HepG2 (cell line): Measurements from ENCODE around the gene TEX14. TPM values are rescaled to one million over a fixed set of nuclear protein-coding genes. Genes with fewer than 3 reads are reported as not detected.

ENCODE experiments used
- ATAC-seq: fragments of 200-7000 bp; cut with Tn5 transposase; 3 replicates; pipeline ENCODE4 v1.9.1; 2020; ENCODE audit warnings: mild to moderate bottlenecking, moderate library complexity
- BruUV-seq: library from RNA; stranded (reverse); fragments of 400-500 nt; replicated peaks from 2 replicates; lab custom pipeline; 2021; lab: Mats Ljungman, UMichigan
- CTCF ChIA-PET: fragments of 300-600 bp; formaldehyde crosslinking; extraction: SDS; loops from one replicate; lab custom pipeline; 2021; ENCODE audit warnings: low total read pairs, inconsistent platforms, low intra/inter-chr PET ratio; lab: Yijun Ruan, JAX
- POLR2A ChIA-PET: fragments of 350-600 bp; sonication (Branson Sonifier 250); formaldehyde crosslinking; loops from one replicate; lab custom pipeline; 2020; ENCODE audit warnings: antibody characterized with exemption, inconsistent platforms; lab: Yijun Ruan, JAX
- DNase-seq: peaks from one replicate; pipeline ENCODE4 v3.0.0-alpha.2; 2015; ENCODE audit warnings: low spot score
- FAIRE-seq: peaks from 3 replicates; lab custom pipeline; 2011; peaks lifted over from hg19 to GRCh38; lab: Jason Lieb, UNC
- H2AFZ ChIP-seq: one replicate; pipeline ENCODE4 v1.6.1; 2011; ENCODE audit warnings: low read length, inconsistent platforms
- H3K27ac ChIP-seq: fragments of 300-600 bp; 3 replicates; pipeline ENCODE4 v1.8.0; 2011; ENCODE audit warnings: mixed run types, mild to moderate bottlenecking, mixed read lengths, low read length, inconsistent platforms; ENCODE audit not compliant: insufficient read depth; ENCODE audit errors: extremely low read length
- H3K27me3 ChIP-seq, 2 experiments: fragments of 200-600 bp in 1 of 2; 2 replicates in 1 of 2; 3 replicates in 1 of 2; pipeline versions ENCODE4 v1.6.0 to v1.8.0; 2011; ENCODE audit warnings: low read length in 2 of 2, mild to moderate bottlenecking in 2 of 2, moderate library complexity in 2 of 2, inconsistent platforms in 1 of 2; ENCODE audit not compliant: insufficient read depth in 2 of 2, control insufficient read depth in 1 of 2
- H3K36me3 ChIP-seq, 2 experiments: fragments of 200-600 bp in 1 of 2; replicated peaks in 1 of 2; 2 replicates in 1 of 2; 3 replicates in 1 of 2; pipeline versions ENCODE4 v1.5.1 to v1.8.0; 2011; ENCODE audit warnings: low read length in 2 of 2, inconsistent platforms in 1 of 2; ENCODE audit not compliant: insufficient read depth in 2 of 2, control insufficient read depth in 1 of 2
- H3K4me1 ChIP-seq: 2 replicates; pipeline ENCODE4 v1.5.1; 2012; ENCODE audit warnings: low read length, inconsistent platforms; ENCODE audit not compliant: insufficient read depth
- H3K4me2 ChIP-seq: 2 replicates; pipeline ENCODE4 v1.6.0; 2011; ENCODE audit warnings: low read depth, low read length, inconsistent platforms
- H3K4me3 ChIP-seq, 3 experiments: fragments of 200-600 bp in 1 of 3; sonication (generic), shearing (Covaris generic) in 1 of 3; replicated peaks in 1 of 3; 2 replicates each; pipeline ENCODE4 v1.5.1; 2011 to 2016; ENCODE audit warnings: low read length in 3 of 3, inconsistent platforms in 2 of 3, low read depth in 2 of 3, mild to moderate bottlenecking in 2 of 3, control low read depth in 1 of 3, mixed read lengths in 1 of 3; ENCODE audit not compliant: insufficient read depth in 1 of 3
- H3K79me2 ChIP-seq: one replicate; pipeline ENCODE4 v1.6.1; 2011; ENCODE audit warnings: low read length, inconsistent platforms; ENCODE audit not compliant: insufficient read depth
- H3K9ac ChIP-seq: 2 replicates; pipeline ENCODE4 v1.6.0; 2011; ENCODE audit warnings: mild to moderate bottlenecking, low read depth, low read length, inconsistent platforms; ENCODE audit not compliant: insufficient read depth
- H3K9me3 ChIP-seq: 2 replicates; pipeline ENCODE4 v1.5.1; 2012; ENCODE audit warnings: mild to moderate bottlenecking, low read length
- H4K20me1 ChIP-seq: 2 replicates; pipeline ENCODE4 v1.6.0; 2011; ENCODE audit warnings: inconsistent platforms, mild to moderate bottlenecking, low read length, moderate library complexity; ENCODE audit not compliant: insufficient read depth
- CBX5 ChIP-seq: sonication (generic); formaldehyde crosslinking; IDR thresholded peaks from 2 replicates; pipeline ENCODE4 v1.4.0; 2020; ENCODE audit warnings: missing genetic modification reagents, borderline replicate concordance
- HDAC1 ChIP-seq: sonication (generic); formaldehyde crosslinking; IDR thresholded peaks from 2 replicates; pipeline ENCODE4 v1.5.1; 2020; ENCODE audit warnings: mild to moderate bottlenecking, missing genetic modification reagents
- JARID2 ChIP-seq: sonication (generic); formaldehyde crosslinking; IDR thresholded peaks from 2 replicates; pipeline ENCODE4 v1.8.1; 2023; ENCODE audit warnings: missing genetic modification reagents, inconsistent platforms; ENCODE audit not compliant: insufficient replicate concordance
- KDM1A ChIP-seq: IDR thresholded peaks from 2 replicates; pipeline ENCODE4 v1.6.1; 2016; ENCODE audit warnings: missing compliant biosample characterization
- MTA1 ChIP-seq: sonication (generic); formaldehyde crosslinking; IDR thresholded peaks from 2 replicates; pipeline ENCODE4 v1.4.0; 2020; ENCODE audit warnings: missing genetic modification reagents, mild to moderate bottlenecking, borderline replicate concordance
- NFYC ChIP-seq: IDR thresholded peaks from 2 replicates; pipeline ENCODE4 v1.6.1; 2016; ENCODE audit warnings: missing genetic modification reagents, missing compliant biosample characterization
- SP140L ChIP-seq: sonication (generic); formaldehyde crosslinking; IDR thresholded peaks from 2 replicates; pipeline ENCODE4 v1.4.0; 2020; ENCODE audit warnings: missing genetic modification reagents, borderline replicate concordance
- TP53 ChIP-seq: sonication (generic); formaldehyde crosslinking; conservative IDR thresholded peaks from 2 replicates; pipeline ENCODE4 v1.4.0; 2020; ENCODE audit warnings: missing genetic modification reagents
- ZBTB33 ChIP-seq: sonication (generic); formaldehyde crosslinking; IDR thresholded peaks from 2 replicates; pipeline ENCODE4 v1.4.0; 2020; ENCODE audit warnings: missing genetic modification reagents
- ZNF235 ChIP-seq: sonication (generic); formaldehyde crosslinking; IDR thresholded peaks from 2 replicates; pipeline ENCODE4 v1.8.1; 2023; ENCODE audit warnings: mild to moderate bottlenecking, missing genetic modification reagents, borderline replicate concordance
- ZNF614 ChIP-seq: IDR thresholded peaks from 2 replicates; pipeline ENCODE4 v1.6.1; 2018; ENCODE audit warnings: missing biosample characterization, missing genetic modification reagents, inconsistent platforms, borderline replicate concordance
- ZNF737 ChIP-seq: sonication (generic); formaldehyde crosslinking; IDR thresholded peaks from 2 replicates; pipeline ENCODE4 v1.5.0; 2020; ENCODE audit warnings: missing genetic modification reagents, mild to moderate bottlenecking, borderline replicate concordance
- ZNF83 ChIP-seq: sonication (generic); formaldehyde crosslinking; IDR thresholded peaks from 2 replicates; pipeline ENCODE4 v1.4.0; 2020; ENCODE audit warnings: missing genetic modification reagents, mild to moderate bottlenecking, borderline replicate concordance
- WGBS: methylation state at CpG from one replicate; pipeline ENCODE4 v1.1.6; 2017; ENCODE audit warnings: low lambda C conversion rate; 5-methylcytosine and 5-hydroxymethylcytosine counted together
- in situ Hi-C: cut with HindIII; loops from 2 replicates; pipeline ENCODE4 v1.10.0; 2017; ENCODE audit warnings: low pct_unique_long_range_greater_than_20kb; ENCODE audit not compliant: extremely low pct_ligation_motif_present
- intact Hi-C: fragments of 100-400 bp; cut with micrococcal nuclease; formaldehyde crosslinking; loops from one replicate; pipeline ENCODE4 v1.10.0; 2022; ENCODE audit not compliant: unreplicated experiment
- polyA plus RNA-seq, 8 experiments: library from polyadenylated mRNA; depleted of rRNA in 3 of 8; stranded (reverse) in 7 of 8; unstranded in 1 of 8; fragments of >200 nt; fragmentation: Illumina TruSeq in 4 of 8; extraction: Trizol in 4 of 8; gene quantifications; 2 replicates each; pipeline versions ENCODE4 v1.2.1 to v1.2.3, GENCODE V29; 2011 to 2016; ENCODE audit warnings: low read depth in 4 of 8, missing spikeins in 1 of 8, mixed read lengths in 1 of 8; ENCODE audit not compliant: insufficient read depth in 1 of 8
- total RNA-seq, 5 experiments: library from RNA; depleted of rRNA; stranded (reverse); fragments of >200 nt; fragmentation: Illumina TruSeq; extraction: Trizol; gene quantifications; 2 replicates each; pipeline ENCODE4 v1.2.3, GENCODE V29; 2016; ENCODE audit warnings: low read depth in 1 of 5
- TF ChIP-seq, protein P1 (sequence below): sonication (generic); formaldehyde crosslinking; IDR thresholded peaks from 2 replicates; pipeline ENCODE4 v1.4.0; 2020; ENCODE audit warnings: missing genetic modification reagents, borderline replicate concordance

Gene TEX14
- total and polyA plus RNA-seq, 2 of the 13 experiments (the other 11 are each of a cell fraction or from before 2014, with no cell fraction given): 0.04 to 0.07 TPM

DNA sequence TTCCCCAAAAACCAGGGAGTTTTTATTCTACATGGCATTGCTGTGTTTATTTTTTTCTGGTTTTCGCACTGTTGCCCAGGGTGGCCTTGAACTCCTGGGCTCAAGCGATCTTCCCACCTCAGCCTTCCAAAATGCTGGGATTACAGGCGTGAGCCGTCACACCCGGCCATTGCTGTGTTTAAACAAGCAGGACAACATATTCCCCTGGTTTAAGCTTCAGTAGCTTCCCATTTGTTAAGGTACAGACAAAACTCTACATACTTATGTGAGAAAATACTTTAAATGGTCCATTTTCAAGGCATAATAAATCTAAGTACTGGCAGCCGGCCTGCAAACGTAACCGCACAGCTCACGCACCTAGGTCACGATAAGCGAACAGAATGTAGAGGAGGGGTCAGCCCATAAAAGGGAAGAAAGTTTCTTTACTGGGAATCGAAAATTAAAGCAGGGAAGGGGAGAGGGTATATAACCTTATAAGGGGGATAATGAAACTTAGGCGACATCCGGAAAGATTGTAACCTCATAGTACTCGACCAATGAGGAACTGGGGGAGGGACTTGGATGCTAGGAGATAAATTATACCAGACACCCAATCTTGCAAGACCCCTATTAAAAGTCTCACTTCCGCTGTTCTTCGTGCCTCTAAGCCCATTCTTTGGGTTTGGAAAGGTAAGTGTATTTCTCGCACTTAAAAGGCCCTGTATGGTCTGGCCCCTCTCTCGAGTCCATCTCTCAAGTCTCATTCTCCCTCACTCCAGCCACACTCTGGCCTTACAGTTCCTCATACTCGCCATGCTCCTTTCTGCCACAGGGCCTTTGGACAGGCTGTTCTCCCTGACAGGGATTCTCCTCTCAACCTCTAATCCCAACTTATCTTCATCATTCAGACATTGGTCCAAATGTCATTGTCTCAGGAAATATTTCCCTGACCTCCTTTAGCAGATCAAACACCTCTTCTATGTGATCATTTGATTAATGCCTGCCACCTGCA is 59.2 kb downstream of the TEX14 start (continued):
- TF ChIP-seq, protein P1, sequence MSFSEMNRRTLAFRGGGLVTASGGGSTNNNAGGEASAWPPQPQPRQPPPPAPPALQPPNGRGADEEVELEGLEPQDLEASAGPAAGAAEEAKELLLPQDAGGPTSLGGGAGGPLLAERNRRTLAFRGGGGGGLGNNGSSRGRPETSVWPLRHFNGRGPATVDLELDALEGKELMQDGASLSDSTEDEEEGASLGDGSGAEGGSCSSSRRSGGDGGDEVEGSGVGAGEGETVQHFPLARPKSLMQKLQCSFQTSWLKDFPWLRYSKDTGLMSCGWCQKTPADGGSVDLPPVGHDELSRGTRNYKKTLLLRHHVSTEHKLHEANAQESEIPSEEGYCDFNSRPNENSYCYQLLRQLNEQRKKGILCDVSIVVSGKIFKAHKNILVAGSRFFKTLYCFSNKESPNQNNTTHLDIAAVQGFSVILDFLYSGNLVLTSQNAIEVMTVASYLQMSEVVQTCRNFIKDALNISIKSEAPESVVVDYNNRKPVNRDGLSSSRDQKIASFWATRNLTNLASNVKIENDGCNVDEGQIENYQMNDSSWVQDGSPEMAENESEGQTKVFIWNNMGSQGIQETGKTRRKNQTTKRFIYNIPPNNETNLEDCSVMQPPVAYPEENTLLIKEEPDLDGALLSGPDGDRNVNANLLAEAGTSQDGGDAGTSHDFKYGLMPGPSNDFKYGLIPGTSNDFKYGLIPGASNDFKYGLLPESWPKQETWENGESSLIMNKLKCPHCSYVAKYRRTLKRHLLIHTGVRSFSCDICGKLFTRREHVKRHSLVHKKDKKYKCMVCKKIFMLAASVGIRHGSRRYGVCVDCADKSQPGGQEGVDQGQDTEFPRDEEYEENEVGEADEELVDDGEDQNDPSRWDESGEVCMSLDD (CRISPR knock-in tag): 0 out of 2 replicates have a peak, but pooled peaks have one; percentile 5

GRCh38 chr17:58631523-58632323 is 60.1 kb downstream of the TEX14 start:
- peaks cover 25% of the 10 kb centered on the region for H3K4me1 ChIP-seq
- peak overlapping the region; percentile 96 for H3K27ac ChIP-seq
- ChIA-PET CTCF (interaction anchor here (1.2 kb wide), 1 partner anchor 44 kb away, joined by 6 read pairs; no protein-coding TSS in a partner anchor), POLR2A (interaction anchor here (0.6 to 2.6 kb wide), 56 partner anchors 9 to 1718 kb away, joined by 3 to 154 read pairs (median 6); partner anchors contain the start of genes DYNLL2, MTMR4, PRR11 and PTRH2)
- H3K9me3 ChIP-seq: no peaks in the 10 kb centered on the region
- peak; percentile 98 for ATAC-seq
- no peaks in the 10 kb centered on the region for H4K20me1 ChIP-seq
- intact Hi-C loops (loop anchor here (1.0 kb wide), 4 partner anchors 28 to 434 kb away; partner anchors contain the start of genes RAD51C and TEX14), in situ Hi-C loops (no loop called here)
- peak overlapping the region; percentile 52 to 71 (median 71) for H3K4me3 ChIP-seq
- no peaks in the 10 kb centered on the region for H3K79me2 ChIP-seq
- H3K27me3 ChIP-seq: no peaks in the 10 kb centered on the region
- under 1% methylated on average over 30 of the region's 30 CpGs for WGBS
- DNase-seq: peak; percentile 99
- H3K4me2 ChIP-seq: peak overlapping the region; percentile 97
- H3K36me3 ChIP-seq: no peaks in the 10 kb centered on the region
- peak overlapping the region; percentile 90 for H3K9ac ChIP-seq
- H2AFZ ChIP-seq: peak overlapping the region; percentile 56
- BruUV-seq: no TSS peak
- FAIRE-seq: peak; percentile 99
- TF ChIP-seq ZNF737 (no peak), KDM1A (CRISPR knock-in tag) (no peak), CBX5 (CRISPR knock-in tag) (peak; percentile 37; the same call in 1 of the 2 replicates), ZNF83 (CRISPR knock-in tag) (no peak), MTA1 (no peak), TP53 (no peak; the same call in 1 of the 2 replicates), JARID2 (CRISPR knock-in tag) (peak; percentile 96), HDAC1 (peak; percentile 17; the same call in 1 of the 2 replicates), ZNF614 (CRISPR knock-in tag) (peak; percentile 94), NFYC (CRISPR knock-in tag) (peak; percentile 71), ZBTB33 (CRISPR knock-in tag) (peak; percentile 63; the same call in 1 of the 2 replicates), ZNF235 (CRISPR knock-in tag) (no peak), SP140L (CRISPR knock-in tag) (peak; percentile 94; the same call in 1 of the 2 replicates)
